IPS-20b (cell line): ENCODE results near the gene TMEM53.
A peak's percentile ranks its signal among the peaks of the same experiment; 100 is the strongest.

Source experiments
- H3K27ac ChIP-seq: one replicate; pipeline ENCODE4 v1.5.1; 2013; ENCODE audit warnings: low read length
- H3K27me3 ChIP-seq: 2 replicates; pipeline ENCODE4 v1.6.1; 2013; ENCODE audit warnings: mild to moderate bottlenecking, low read length, inconsistent platforms; ENCODE audit not compliant: insufficient read depth
- H3K36me3 ChIP-seq: 2 replicates; pipeline ENCODE4 v1.6.1; 2013; ENCODE audit warnings: low read depth, mild to moderate bottlenecking, inconsistent platforms, low read length, moderate library complexity; ENCODE audit not compliant: insufficient read depth
- H3K4me1 ChIP-seq: 2 replicates; pipeline ENCODE4 v1.6.1; 2013; ENCODE audit warnings: mild to moderate bottlenecking, control low read depth, inconsistent platforms, low read length, moderate library complexity; ENCODE audit not compliant: insufficient read depth
- H3K4me3 ChIP-seq: 2 replicates; pipeline ENCODE4 v1.5.1; 2013; ENCODE audit warnings: mild to moderate bottlenecking, low read length, inconsistent platforms
- H3K9ac ChIP-seq: 2 replicates; pipeline ENCODE4 v1.6.1; 2013; ENCODE audit warnings: low read depth, mild to moderate bottlenecking, inconsistent platforms, low read length, moderate library complexity
- H3K9me3 ChIP-seq: 2 replicates; pipeline ENCODE4 v1.6.1; 2013; ENCODE audit warnings: mild to moderate bottlenecking, low read depth, low read length, inconsistent platforms; ENCODE audit not compliant: insufficient read depth

Gene TMEM53

GRCh38 chr1:44679468-44679867 is 5.2 kb upstream of the TMEM53 start:
- Histone ChIP-seq H3K4me1 (peaks cover 7% of the 10 kb centered on the region), H3K27me3 (no peaks in the 10 kb centered on the region), H3K9me3 (no peaks in the 10 kb centered on the region), H3K4me3 (no peak overlapping the region), H3K9ac (no peak overlapping the region), H3K27ac (no peak overlapping the region), H3K36me3 (no peaks in the 10 kb centered on the region)

- H3K9me3 ChIP-seq = no peaks in the 10 kb centered on the region
- no peaks in the 10 kb centered on the region for H3K36me3 ChIP-seq
- H3K27ac ChIP-seq = no peak overlapping the region
- no peaks in the 10 kb centered on the region for H3K27me3 ChIP-seq
- H3K4me3 ChIP-seq = no peak overlapping the region
- peaks cover 7% of the 10 kb centered on the region for H3K4me1 ChIP-seq
- H3K9ac ChIP-seq = no peak overlapping the region
Measured at GRCh38 chr1:44678626-44679025, 4.3 kb upstream of the TMEM53 start.

GRCh38 chr1:44678120-44678519 is 3.8 kb upstream of the TMEM53 start:
- H3K36me3 ChIP-seq = no peaks in the 10 kb centered on the region
- H3K4me3 ChIP-seq = no peak overlapping the region
- H3K4me1 ChIP-seq = peaks cover 10% of the 10 kb centered on the region
- H3K9me3 ChIP-seq = no peaks in the 10 kb centered on the region
- no peak overlapping the region for H3K9ac ChIP-seq
- H3K27ac ChIP-seq = no peak overlapping the region
- no peaks in the 10 kb centered on the region; the same call in 1 of the 2 replicates for H3K27me3 ChIP-seq

- Histone ChIP-seq H3K9me3 (no peaks in the 10 kb centered on the region), H3K4me1 (peaks cover 15% of the 10 kb centered on the region)
Measured at GRCh38 chr1:44677201-44677766, 3.0 kb upstream of the TMEM53 start.

GRCh38 chr1:44676484-44677200 is 2.4 kb upstream of the TMEM53 start:
- Histone ChIP-seq H3K27me3 (no peaks in the 10 kb centered on the region; the same call in 1 of the 2 replicates), H3K9ac (no peak overlapping the region), H3K4me3 (no peak overlapping the region), H3K9me3 (no peaks in the 10 kb centered on the region), H3K36me3 (no peaks in the 10 kb centered on the region), H3K27ac (no peak overlapping the region), H3K4me1 (peaks cover 9% of the 10 kb centered on the region)

More at GRCh38 chr1:44677201-44677766, 3.0 kb upstream of the TMEM53 start:
- Histone ChIP-seq H3K4me3 (no peak overlapping the region), H3K27ac (no peak overlapping the region), H3K9ac (no peak overlapping the region), H3K36me3 (no peaks in the 10 kb centered on the region), H3K27me3 (no peaks in the 10 kb centered on the region; the same call in 1 of the 2 replicates)

- H3K9ac ChIP-seq = peak overlapping the region; percentile 69; the same call in 1 of the 2 replicates
- no peaks in the 10 kb centered on the region; the same call in 1 of the 2 replicates for H3K27me3 ChIP-seq
- no peak overlapping the region for H3K27ac ChIP-seq
- no peaks in the 10 kb centered on the region for H3K36me3 ChIP-seq
- H3K4me3 ChIP-seq = peak overlapping the region; percentile 91
- H3K4me1 ChIP-seq = peaks cover 9% of the 10 kb centered on the region
- H3K9me3 ChIP-seq = no peaks in the 10 kb centered on the region
Measured at GRCh38 chr1:44675186-44675585, 905 bp upstream of the TMEM53 start.

- Histone ChIP-seq H3K4me3 (peak overlapping the region; percentile 91), H3K4me1 (peaks cover 9% of the 10 kb centered on the region), H3K36me3 (no peaks in the 10 kb centered on the region), H3K9ac (peak overlapping the region; percentile 86; the same call in 1 of the 2 replicates), H3K27ac (no peak overlapping the region), H3K9me3 (no peaks in the 10 kb centered on the region), H3K27me3 (no peaks in the 10 kb centered on the region; the same call in 1 of the 2 replicates)
Measured at GRCh38 chr1:44673675-44674112, 587 bp downstream of the TMEM53 start.

GRCh38 chr1:44672961-44673674 is 1.2 kb downstream of the TMEM53 start:
- Histone ChIP-seq H3K4me3 (peak overlapping the region; percentile 91), H3K9ac (peak overlapping the region; percentile 86; the same call in 1 of the 2 replicates), H3K27ac (no peak overlapping the region), H3K27me3 (no peaks in the 10 kb centered on the region; the same call in 1 of the 2 replicates), H3K4me1 (peaks cover 9% of the 10 kb centered on the region), H3K9me3 (no peaks in the 10 kb centered on the region), H3K36me3 (no peaks in the 10 kb centered on the region)

- H3K36me3 ChIP-seq = no peaks in the 10 kb centered on the region
- H3K27me3 ChIP-seq = no peaks in the 10 kb centered on the region; the same call in 1 of the 2 replicates
- no peak overlapping the region for H3K27ac ChIP-seq
- H3K4me3 ChIP-seq = no peak overlapping the region
- H3K9ac ChIP-seq = peak overlapping the region; percentile 12; the same call in 1 of the 2 replicates
- H3K9me3 ChIP-seq = no peaks in the 10 kb centered on the region
- peaks cover 9% of the 10 kb centered on the region for H3K4me1 ChIP-seq
Measured at GRCh38 chr1:44672254-44672955, 1.9 kb downstream of the TMEM53 start.

GRCh38 chr1:44670751-44671640 is 3.3 kb downstream of the TMEM53 start:
- Histone ChIP-seq H3K9ac (no peak overlapping the region), H3K4me3 (no peak overlapping the region), H3K27ac (no peak overlapping the region), H3K4me1 (peaks cover 9% of the 10 kb centered on the region; the same call in 1 of the 2 replicates), H3K27me3 (no peaks in the 10 kb centered on the region; the same call in 1 of the 2 replicates), H3K9me3 (no peaks in the 10 kb centered on the region), H3K36me3 (no peaks in the 10 kb centered on the region)
